ENCODE results near the gene NDUFA7.

DNA sequence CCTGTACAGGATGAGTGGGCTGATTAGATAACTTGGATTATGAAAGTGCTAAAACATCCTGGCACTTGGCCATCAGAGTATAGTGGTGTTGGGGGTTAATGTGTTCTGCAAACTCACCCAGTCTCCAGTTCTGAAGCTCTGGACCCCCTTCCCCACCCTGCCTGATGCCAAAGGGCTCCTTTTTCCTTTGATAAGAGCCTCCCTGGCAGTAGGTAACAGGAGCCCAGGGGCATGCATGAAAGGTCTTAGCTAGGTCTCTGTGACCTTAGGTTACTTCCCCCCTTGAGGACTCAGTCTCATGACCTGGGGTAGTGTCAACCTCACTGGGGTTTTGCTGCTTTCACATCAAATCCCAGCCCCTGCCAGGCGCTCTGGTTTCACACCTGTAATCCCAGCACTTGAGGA lies 2.6 kb upstream of the NDUFA7 start:
- no peak for TF ChIP-seq POLR2A (IDR thresholded peaks at IDR 0.05)
- TF ChIP-seq, protein P1, sequence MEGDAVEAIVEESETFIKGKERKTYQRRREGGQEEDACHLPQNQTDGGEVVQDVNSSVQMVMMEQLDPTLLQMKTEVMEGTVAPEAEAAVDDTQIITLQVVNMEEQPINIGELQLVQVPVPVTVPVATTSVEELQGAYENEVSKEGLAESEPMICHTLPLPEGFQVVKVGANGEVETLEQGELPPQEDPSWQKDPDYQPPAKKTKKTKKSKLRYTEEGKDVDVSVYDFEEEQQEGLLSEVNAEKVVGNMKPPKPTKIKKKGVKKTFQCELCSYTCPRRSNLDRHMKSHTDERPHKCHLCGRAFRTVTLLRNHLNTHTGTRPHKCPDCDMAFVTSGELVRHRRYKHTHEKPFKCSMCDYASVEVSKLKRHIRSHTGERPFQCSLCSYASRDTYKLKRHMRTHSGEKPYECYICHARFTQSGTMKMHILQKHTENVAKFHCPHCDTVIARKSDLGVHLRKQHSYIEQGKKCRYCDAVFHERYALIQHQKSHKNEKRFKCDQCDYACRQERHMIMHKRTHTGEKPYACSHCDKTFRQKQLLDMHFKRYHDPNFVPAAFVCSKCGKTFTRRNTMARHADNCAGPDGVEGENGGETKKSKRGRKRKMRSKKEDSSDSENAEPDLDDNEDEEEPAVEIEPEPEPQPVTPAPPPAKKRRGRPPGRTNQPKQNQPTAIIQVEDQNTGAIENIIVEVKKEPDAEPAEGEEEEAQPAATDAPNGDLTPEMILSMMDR (IDR thresholded peaks at IDR 0.05) = no peak

Data from heart left ventricle (tissue), 13 donors.